Measurements from ENCODE around the gene FAM180A. TPM values are rescaled to one million over a fixed set of nuclear protein-coding genes. Genes with fewer than 3 reads are reported as not detected.

Gene FAM180A
- total RNA-seq, 2 donors from 2014 or later = not detected

- H3K4me1 Mint-ChIP-seq (ENCODE audit: low read depth) = no peaks in the 10 kb centered on the region
- no peaks in the 10 kb centered on the region for H3K27me3 Mint-ChIP-seq (ENCODE audit: low read depth)
- DNase-seq (no peak), ATAC-seq (replicated peaks in 1 of 2) (no peak)
- H3K4me3 Mint-ChIP-seq = no peak overlapping the region
- H3K9me3 Mint-ChIP-seq = no peaks in the 10 kb centered on the region
- H3K27ac Mint-ChIP-seq = no peak overlapping the region
- H3K36me3 Mint-ChIP-seq (ENCODE audit: insufficient read depth in 2 of 2) = no peaks in the 10 kb centered on the region
Measured at GRCh38 chr7:135692055-135692454, 56.6 kb downstream of the FAM180A start.

GRCh38 chr7:135690566-135690965, 58.0 kb downstream of the FAM180A start:
- Mint-ChIP-seq H3K36me3 (ENCODE audit: insufficient read depth in 2 of 2) (no peaks in the 10 kb centered on the region), H3K4me1 (ENCODE audit: low read depth) (no peaks in the 10 kb centered on the region), H3K27me3 (ENCODE audit: low read depth) (no peaks in the 10 kb centered on the region), H3K4me3 (no peak overlapping the region), H3K9me3 (no peaks in the 10 kb centered on the region), H3K27ac (no peak overlapping the region)
- no peak for ATAC-seq (replicated peaks in 1 of 2)
- DNase-seq = no peak

GRCh38 chr7:135687466-135687865, 61.1 kb downstream of the FAM180A start:
- Mint-ChIP-seq H3K27ac (no peak overlapping the region), H3K36me3 (ENCODE audit: insufficient read depth in 2 of 2) (no peaks in the 10 kb centered on the region), H3K4me1 (ENCODE audit: low read depth) (no peaks in the 10 kb centered on the region), H3K27me3 (ENCODE audit: low read depth) (no peaks in the 10 kb centered on the region), H3K9me3 (no peaks in the 10 kb centered on the region), H3K4me3 (no peak overlapping the region)
- ATAC-seq (replicated peaks in 1 of 2) = no peak
- DNase-seq = no peak

GRCh38 chr7:135685306-135686084, 63.1 kb downstream of the FAM180A start:
- no peaks in the 10 kb centered on the region for H3K9me3 Mint-ChIP-seq
- no peak overlapping the region for H3K27ac Mint-ChIP-seq
- no peak for DNase-seq
- no peak overlapping the region for H3K4me3 Mint-ChIP-seq
- no peaks in the 10 kb centered on the region for H3K36me3 Mint-ChIP-seq (ENCODE audit: insufficient read depth in 2 of 2)
- peaks cover 18% of the 10 kb centered on the region for H3K4me1 Mint-ChIP-seq (ENCODE audit: low read depth)
- no peak for ATAC-seq (replicated peaks in 1 of 2)
- no peaks in the 10 kb centered on the region for H3K27me3 Mint-ChIP-seq (ENCODE audit: low read depth)

GRCh38 chr7:135684699-135685098, 63.9 kb downstream of the FAM180A start:
- H3K27ac Mint-ChIP-seq = no peak overlapping the region
- no peaks in the 10 kb centered on the region for H3K27me3 Mint-ChIP-seq (ENCODE audit: low read depth)
- DNase-seq (no peak), ATAC-seq (replicated peaks in 1 of 2) (no peak)
- peaks cover 22% of the 10 kb centered on the region for H3K4me1 Mint-ChIP-seq (ENCODE audit: low read depth)
- H3K9me3 Mint-ChIP-seq = no peaks in the 10 kb centered on the region
- H3K36me3 Mint-ChIP-seq (ENCODE audit: insufficient read depth in 2 of 2) = no peaks in the 10 kb centered on the region
- no peak overlapping the region for H3K4me3 Mint-ChIP-seq

- Mint-ChIP-seq H3K36me3 (ENCODE audit: insufficient read depth in 2 of 2) (no peaks in the 10 kb centered on the region), H3K4me1 (ENCODE audit: low read depth) (peaks cover 22% of the 10 kb centered on the region), H3K27ac (no peak overlapping the region), H3K4me3 (no peak overlapping the region), H3K9me3 (no peaks in the 10 kb centered on the region), H3K27me3 (ENCODE audit: low read depth) (no peaks in the 10 kb centered on the region)
- DNase-seq = no peak
- ATAC-seq (replicated peaks in 1 of 2) = no peak
Measured at GRCh38 chr7:135684136-135684535, 64.5 kb downstream of the FAM180A start.

GRCh38 chr7:135683609-135684008, 65.0 kb downstream of the FAM180A start:
- no peaks in the 10 kb centered on the region for H3K9me3 Mint-ChIP-seq
- no peaks in the 10 kb centered on the region for H3K27me3 Mint-ChIP-seq (ENCODE audit: low read depth)
- no peaks in the 10 kb centered on the region for H3K36me3 Mint-ChIP-seq (ENCODE audit: insufficient read depth in 2 of 2)
- H3K4me1 Mint-ChIP-seq (ENCODE audit: low read depth) = peaks cover 22% of the 10 kb centered on the region
- no peak for DNase-seq
- H3K27ac Mint-ChIP-seq = no peak overlapping the region
- no peak overlapping the region for H3K4me3 Mint-ChIP-seq
- no peak for ATAC-seq (replicated peaks in 1 of 2)

GRCh38 chr7:135682191-135682590, 66.4 kb downstream of the FAM180A start:
- ATAC-seq (replicated peaks in 1 of 2) (no peak), DNase-seq (no peak)
- Mint-ChIP-seq H3K27me3 (ENCODE audit: low read depth) (no peaks in the 10 kb centered on the region), H3K4me1 (ENCODE audit: low read depth) (peaks cover 22% of the 10 kb centered on the region), H3K4me3 (no peak overlapping the region), H3K36me3 (ENCODE audit: insufficient read depth in 2 of 2) (no peaks in the 10 kb centered on the region), H3K27ac (no peak overlapping the region), H3K9me3 (no peaks in the 10 kb centered on the region)

- no peak for ATAC-seq (replicated peaks in 1 of 2)
- H3K27ac Mint-ChIP-seq = no peak overlapping the region
- peaks cover 22% of the 10 kb centered on the region for H3K4me1 Mint-ChIP-seq (ENCODE audit: low read depth)
- no peaks in the 10 kb centered on the region for H3K9me3 Mint-ChIP-seq
- no peaks in the 10 kb centered on the region for H3K36me3 Mint-ChIP-seq (ENCODE audit: insufficient read depth in 2 of 2)
- no peak for DNase-seq
- H3K27me3 Mint-ChIP-seq (ENCODE audit: low read depth) = no peaks in the 10 kb centered on the region
- H3K4me3 Mint-ChIP-seq = no peak overlapping the region
Measured at GRCh38 chr7:135681762-135682161, 66.9 kb downstream of the FAM180A start.

Other genes with a start within 250 kb of the FAM180A start
- 10 to 100 TPM; 25.2 to 25.9 TPM for gene CNOT4, start 238.7 kb downstream of the FAM180A start, total RNA-seq
- 10 to 100 TPM; 76.6 to 79.8 TPM for gene NUP205, start 190.9 kb downstream of the FAM180A start, total RNA-seq
- gene STMP1, start 86.3 kb downstream of the FAM180A start, total RNA-seq = 10 to 100 TPM; 17.1 to 17.8 TPM
- gene SLC13A4, start 20.6 kb downstream of the FAM180A start, total RNA-seq = not detected
- 100 to 1,000 TPM; 110 to 126 TPM for gene MTPN, start 228.5 kb upstream of the FAM180A start, total RNA-seq

Data from activated T-cell treated with anti-CD3 and anti-CD28 coated beads, Interleukin-2, amount 50 U/mL, for 72 hours (primary cell).